IMR-90 (cell line): ENCODE measurements around the gene BDH1. TPM values are rescaled to one million over a fixed set of nuclear protein-coding genes. Genes with fewer than 3 reads are reported as not detected.

Source experiments
- ATAC-seq: fragments of 200-7000 bp; cut with Tn5 transposase; 2 replicates; pipeline ENCODE4 v1.9.1; 2020; ENCODE audit warnings: low read depth, mild to moderate bottlenecking, moderate library complexity
- BruUV-seq: library from RNA; stranded (reverse); fragments of 400-500 nt; replicated peaks from 2 replicates; lab custom pipeline; 2021; lab: Mats Ljungman, UMichigan
- CTCF ChIA-PET: fragments of 300-600 bp; formaldehyde crosslinking; extraction: SDS; loops from one replicate; lab custom pipeline; 2021; ENCODE audit warnings: antibody characterized with exemption; lab: Yijun Ruan, JAX
- POLR2A ChIA-PET: fragments of 300-600 bp; sonication (Branson Sonifier 250); formaldehyde crosslinking; loops from one replicate; lab custom pipeline; 2022; ENCODE audit warnings: antibody characterized with exemption; ENCODE audit not compliant: unreplicated experiment; lab: Charles Lee
- DNase-seq: peaks from one replicate; pipeline ENCODE4 v3.0.0; 2013
- H2AFZ ChIP-seq: replicated peaks from 2 replicates; pipeline ENCODE3; 2013; ENCODE audit warnings: low read length, mild to moderate bottlenecking; ENCODE audit not compliant: poor library complexity
- H2AK5ac ChIP-seq: 2 replicates; pipeline ENCODE4 v1.6.1; 2013; ENCODE audit warnings: low read depth, low read length, inconsistent platforms
- H2AK9ac ChIP-seq: replicated peaks from 2 replicates; pipeline ENCODE3; 2013; ENCODE audit warnings: mild to moderate bottlenecking, low read depth, low read length, moderate library complexity; ENCODE audit not compliant: poor library complexity
- H2BK120ac ChIP-seq: 2 replicates; pipeline ENCODE4 v1.6.1; 2013; ENCODE audit warnings: low read depth, low read length, inconsistent platforms
- H2BK15ac ChIP-seq: 3 replicates; pipeline ENCODE4 v1.6.1; 2013; ENCODE audit warnings: low read depth, low read length, inconsistent platforms
- H2BK20ac ChIP-seq: 2 replicates; pipeline ENCODE4 v1.6.1; 2013; ENCODE audit warnings: low read depth, mild to moderate bottlenecking, inconsistent platforms, low read length, moderate library complexity
- H2BK5ac ChIP-seq: 2 replicates; pipeline ENCODE4 v1.6.1; 2013; ENCODE audit warnings: mild to moderate bottlenecking, low read depth, low read length, inconsistent platforms; ENCODE audit not compliant: poor library complexity, severe bottlenecking
- H3K14ac ChIP-seq: replicated peaks from 2 replicates; pipeline ENCODE4 v1.6.1; 2013; ENCODE audit warnings: low read depth, low read length, inconsistent platforms
- H3K18ac ChIP-seq: 2 replicates; pipeline ENCODE4 v1.6.1; 2013; ENCODE audit warnings: low read depth, low read length, control low read depth
- H3K23ac ChIP-seq: 2 replicates; pipeline ENCODE4 v1.6.1; 2013; ENCODE audit warnings: low read depth, low read length, inconsistent platforms
- H3K27ac ChIP-seq: 2 replicates; pipeline ENCODE4 v1.5.1; 2013; ENCODE audit warnings: mild to moderate bottlenecking, control low read depth, low read length; ENCODE audit not compliant: insufficient read depth
- H3K27me3 ChIP-seq: 2 replicates; pipeline ENCODE4 v1.6.1; 2013; ENCODE audit warnings: low read length; ENCODE audit not compliant: control insufficient read depth, insufficient read depth
- H3K36me3 ChIP-seq: 2 replicates; pipeline ENCODE4 v1.6.1; 2013; ENCODE audit warnings: low read length, mixed read lengths; ENCODE audit not compliant: control insufficient read depth, insufficient read depth
- H3K4ac ChIP-seq: 2 replicates; pipeline ENCODE4 v1.6.1; 2013; ENCODE audit warnings: low read depth, low read length, inconsistent platforms
- H3K4me1 ChIP-seq: 2 replicates; pipeline ENCODE4 v1.6.1; 2013; ENCODE audit warnings: low read length, mixed read lengths; ENCODE audit not compliant: control insufficient read depth, insufficient read depth
- H3K4me2 ChIP-seq: 2 replicates; pipeline ENCODE4 v1.6.1; 2013; ENCODE audit warnings: low read depth, mild to moderate bottlenecking, control low read depth, low read length, moderate library complexity
- H3K4me3 ChIP-seq: 2 replicates; pipeline ENCODE4 v1.5.1; 2013; ENCODE audit warnings: low read depth, mild to moderate bottlenecking, control low read depth, low read length, moderate library complexity; ENCODE audit not compliant: insufficient read depth
- H3K56ac ChIP-seq: 2 replicates; pipeline ENCODE4 v1.6.1; 2013; ENCODE audit warnings: low read length, inconsistent platforms; ENCODE audit not compliant: insufficient read depth; ENCODE audit errors: extremely low read depth
- H3K79me1 ChIP-seq, 2 experiments: 2 replicates each; pipeline ENCODE4 v1.6.1; 2013; ENCODE audit warnings: low read length in 2 of 2, inconsistent platforms in 1 of 2, low read depth in 1 of 2
- H3K9ac ChIP-seq: 2 replicates; pipeline ENCODE4 v1.6.1; 2013; ENCODE audit warnings: low read depth, low read length, control low read depth
- H3K9me1 ChIP-seq: 2 replicates; pipeline ENCODE4 v1.6.1; 2013; ENCODE audit warnings: low read length, inconsistent platforms; ENCODE audit not compliant: insufficient read depth
- H3K9me3 ChIP-seq: 2 replicates; pipeline ENCODE4 v1.6.1; 2013; ENCODE audit warnings: low read length; ENCODE audit not compliant: control insufficient read depth, insufficient read depth
- H4K20me1 ChIP-seq: 2 replicates; pipeline ENCODE4 v1.6.1; 2013; ENCODE audit warnings: low read length, inconsistent platforms; ENCODE audit not compliant: insufficient read depth
- H4K5ac ChIP-seq: 2 replicates; pipeline ENCODE4 v1.6.1; 2013; ENCODE audit warnings: mild to moderate bottlenecking, low read depth, low read length, control low read depth
- H4K8ac ChIP-seq, 2 experiments: 2 replicates each; pipeline ENCODE4 v1.6.1; 2013; ENCODE audit warnings: low read depth in 2 of 2, low read length in 2 of 2, control low read depth in 1 of 2, inconsistent platforms in 1 of 2
- H4K91ac ChIP-seq: 2 replicates; pipeline ENCODE4 v1.6.1; 2013; ENCODE audit warnings: low read depth, low read length, inconsistent platforms; ENCODE audit not compliant: insufficient read depth
- BHLHE40 ChIP-seq: fragments of 150-350 bp; IDR thresholded peaks from 2 replicates; pipeline ENCODE4 v1.6.1; 2016; ENCODE audit warnings: mild to moderate bottlenecking, low read depth, low read length
- CEBPB ChIP-seq: IDR thresholded peaks from 2 replicates; pipeline ENCODE4 v1.6.1; 2012; ENCODE audit warnings: low read depth, low read length, improper control_type of control experiment
- CHD1 ChIP-seq: IDR thresholded peaks from 2 replicates; pipeline ENCODE4 v1.6.1; 2012; ENCODE audit warnings: low read depth, low read length, improper control_type of control experiment
- FOS ChIP-seq: fragments of 150-350 bp; IDR thresholded peaks from 2 replicates; pipeline ENCODE4 v1.6.1; 2016; ENCODE audit warnings: low read depth, low read length
- MAFK ChIP-seq: IDR thresholded peaks from 2 replicates; pipeline ENCODE4 v1.6.1; 2012; ENCODE audit warnings: low read depth, low read length, improper control_type of control experiment
- MAZ ChIP-seq: IDR thresholded peaks from 2 replicates; pipeline ENCODE4 v1.6.1; 2012; ENCODE audit warnings: low read depth, mild to moderate bottlenecking, low read length, improper control_type of control experiment, moderate library complexity, borderline replicate concordance
- MXI1 ChIP-seq: IDR thresholded peaks from 2 replicates; pipeline ENCODE4 v1.6.1; 2012; ENCODE audit warnings: low read depth, mild to moderate bottlenecking, low read length, moderate library complexity, borderline replicate concordance
- NFE2L2 ChIP-seq: fragments of 150-350 bp; IDR thresholded peaks from 2 replicates; pipeline ENCODE4 v1.6.1; 2016; ENCODE audit warnings: low read depth, mild to moderate bottlenecking, low read length
- POLR2A ChIP-seq: IDR thresholded peaks from 2 replicates; pipeline ENCODE4 v1.6.1; 2012; ENCODE audit warnings: mild to moderate bottlenecking, low read depth, low read length
- RAD21 ChIP-seq: IDR thresholded peaks from 2 replicates; pipeline ENCODE4 v1.6.1; 2012; ENCODE audit warnings: low read length, improper control_type of control experiment
- RCOR1 ChIP-seq: IDR thresholded peaks from 2 replicates; pipeline ENCODE4 v1.6.1; 2012; ENCODE audit warnings: mild to moderate bottlenecking, low read length, improper control_type of control experiment; ENCODE audit not compliant: insufficient replicate concordance
- RFX5 ChIP-seq: IDR thresholded peaks from 2 replicates; pipeline ENCODE4 v1.8.0; 2012; ENCODE audit warnings: low read depth, mild to moderate bottlenecking, low read length, moderate library complexity
- SMC3 ChIP-seq: fragments of 150-350 bp; IDR thresholded peaks from 2 replicates; pipeline ENCODE4 v1.6.1; 2016; ENCODE audit warnings: low read depth, mild to moderate bottlenecking, antibody characterized with exemption, low read length, moderate library complexity
- WGBS, 2 experiments: methylation state at CpG; one replicate each; pipeline versions ENCODE4 v1.1.5 to v1.1.7; 2013; ENCODE audit warnings: missing lambda C conversion rate in 2 of 2; ENCODE audit not compliant: insufficient read length in 1 of 2; ENCODE audit errors: extremely low coverage in 2 of 2; 5-methylcytosine and 5-hydroxymethylcytosine counted together
- dilution Hi-C: fragments of 300-500 bp; cut with HindIII; formaldehyde crosslinking; loops from one replicate; pipeline ENCODE4 v1.14.3; 2018; ENCODE audit warnings: low sequenced_read_pairs; ENCODE audit not compliant: unreplicated experiment
- in situ Hi-C: fragments of 300-500 bp; cut with MboI; formaldehyde crosslinking; loops from 3 replicates; pipeline ENCODE4 v1.14.3; 2019; ENCODE audit warnings: low sequenced_read_pairs, inconsistent platforms, mixed read lengths
- intact Hi-C: fragments of 100-400 bp; cut with micrococcal nuclease; formaldehyde crosslinking; loops from 2 replicates; pipeline ENCODE4 v1.10.0; 2022
- polyA plus RNA-seq, 3 experiments: library from polyadenylated mRNA; depleted of rRNA; stranded (reverse); fragments of >200 nt; gene quantifications; 2 replicates each; pipeline ENCODE4 v1.2.3, GENCODE V29; 2012; ENCODE audit warnings: low replicate concordance in 1 of 3
- total RNA-seq: library from RNA; depleted of rRNA; stranded (reverse); fragments of >200 nt; gene quantifications from 2 replicates; pipeline ENCODE4 v1.2.3, GENCODE V29; 2012
- TF ChIP-seq, protein P1 (sequence below): conservative IDR thresholded peaks from 2 replicates; pipeline ENCODE4 v1.5.1; 2012; ENCODE audit warnings: mild to moderate bottlenecking, low read depth, low read length, improper control_type of control experiment
- TF ChIP-seq, protein P2 (sequence below): fragments of 150-350 bp; IDR thresholded peaks from 2 replicates; pipeline ENCODE4 v1.6.1; 2016; ENCODE audit warnings: low read depth, mild to moderate bottlenecking, low read length, moderate library complexity, borderline replicate concordance
- TF ChIP-seq, protein P3 (sequence below): fragments of 150-350 bp; IDR thresholded peaks from 2 replicates; pipeline ENCODE4 v1.6.1; 2017; ENCODE audit warnings: mild to moderate bottlenecking, antibody characterized with exemption, low read length, low read depth

Gene BDH1
- total and polyA plus RNA-seq, 2 of the 4 experiments (the other 2 are of a cell fraction), result 2.7 to 4.4 TPM

DNA sequence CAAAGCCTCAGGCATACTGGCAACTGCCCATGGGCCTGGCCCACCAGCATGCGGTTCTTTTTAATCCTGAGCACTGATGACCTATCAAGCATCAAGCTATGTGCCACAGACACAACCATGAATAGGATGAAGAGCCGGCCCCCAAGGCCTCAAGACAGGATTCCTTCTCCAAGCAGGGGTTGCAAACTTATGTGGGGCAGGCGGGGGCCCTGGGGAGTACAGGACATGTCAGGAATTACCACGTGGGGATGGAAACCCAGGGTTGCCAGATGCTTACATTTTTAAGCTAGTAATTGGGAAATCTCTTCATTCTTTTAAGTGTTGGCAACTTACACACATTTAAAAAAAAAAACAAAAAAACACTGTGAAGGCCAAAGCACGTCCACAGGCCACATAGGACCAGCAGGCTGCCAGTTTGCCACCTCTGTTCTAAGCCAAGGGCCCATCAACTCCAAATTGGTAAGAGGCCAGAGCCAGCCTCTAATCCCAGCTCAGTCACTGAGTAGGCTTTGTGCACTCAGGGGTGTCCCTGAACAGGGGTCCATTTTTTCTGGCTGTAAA is 32.8 kb downstream of the BDH1 start:
- peaks cover 3% of the 10 kb centered on the region; the same call in 1 of the 2 replicates for H3K9me1 ChIP-seq
- WGBS, 2 experiments, result 40% methylated on average over 1 of the region's 5 CpGs; no CpG with 5 or more reads in 1 of the 2 experiments
- CTCF ChIA-PET, result no interaction called here
- H4K20me1 ChIP-seq, result no peaks in the 10 kb centered on the region
- peak overlapping the region; percentile 7; the same call in 1 of the 3 replicates for H2BK15ac ChIP-seq
- no peak overlapping the region for H3K14ac ChIP-seq
- no peak overlapping the region for H4K5ac ChIP-seq
- dilution Hi-C loops (no loop called here), in situ Hi-C loops (no loop called here), intact Hi-C loops (no loop called here)
- no peak overlapping the region for H4K8ac ChIP-seq
- no peak overlapping the region for H3K4me3 ChIP-seq
- H3K9me3 ChIP-seq, result no peaks in the 10 kb centered on the region
- peak overlapping the region; percentile 4; the same call in 1 of the 2 replicates for H3K27ac ChIP-seq
- H3K27me3 ChIP-seq, result peaks cover 5% of the 10 kb centered on the region; the same call in 1 of the 2 replicates
- no peak overlapping the region for H2BK5ac ChIP-seq
- no peak overlapping the region for H2AK9ac ChIP-seq
- no peak overlapping the region for H4K91ac ChIP-seq
- H2AFZ ChIP-seq, result no peak overlapping the region
- H2AK5ac ChIP-seq, result no peak overlapping the region
- no peaks in the 10 kb centered on the region for H3K36me3 ChIP-seq
- BruUV-seq, result no TSS peak
- no peak overlapping the region for H3K18ac ChIP-seq
- ATAC-seq (peak; percentile 64), DNase-seq (peak; percentile 19)
- no peak overlapping the region for H3K4ac ChIP-seq
- peaks cover 9% of the 10 kb centered on the region for H3K4me1 ChIP-seq
- H2BK20ac ChIP-seq, result no peak overlapping the region; the same call in 1 of the 2 replicates
- H3K56ac ChIP-seq, result no peak overlapping the region
- no peak overlapping the region; the same call in 1 of the 2 replicates for H3K9ac ChIP-seq
- POLR2A ChIA-PET, result no interaction called here
- H3K4me2 ChIP-seq, result no peak overlapping the region
- TF ChIP-seq RFX5 (no peak), MAZ (no peak), SMC3 (no peak), MAFK (no peak), RCOR1 (no peak), NFE2L2 (no peak), MXI1 (no peak), POLR2A (no peak), BHLHE40 (no peak), RAD21 (no peak), CEBPB (no peak), FOS (no peak), CHD1 (no peak)
- TF ChIP-seq, protein P1, sequence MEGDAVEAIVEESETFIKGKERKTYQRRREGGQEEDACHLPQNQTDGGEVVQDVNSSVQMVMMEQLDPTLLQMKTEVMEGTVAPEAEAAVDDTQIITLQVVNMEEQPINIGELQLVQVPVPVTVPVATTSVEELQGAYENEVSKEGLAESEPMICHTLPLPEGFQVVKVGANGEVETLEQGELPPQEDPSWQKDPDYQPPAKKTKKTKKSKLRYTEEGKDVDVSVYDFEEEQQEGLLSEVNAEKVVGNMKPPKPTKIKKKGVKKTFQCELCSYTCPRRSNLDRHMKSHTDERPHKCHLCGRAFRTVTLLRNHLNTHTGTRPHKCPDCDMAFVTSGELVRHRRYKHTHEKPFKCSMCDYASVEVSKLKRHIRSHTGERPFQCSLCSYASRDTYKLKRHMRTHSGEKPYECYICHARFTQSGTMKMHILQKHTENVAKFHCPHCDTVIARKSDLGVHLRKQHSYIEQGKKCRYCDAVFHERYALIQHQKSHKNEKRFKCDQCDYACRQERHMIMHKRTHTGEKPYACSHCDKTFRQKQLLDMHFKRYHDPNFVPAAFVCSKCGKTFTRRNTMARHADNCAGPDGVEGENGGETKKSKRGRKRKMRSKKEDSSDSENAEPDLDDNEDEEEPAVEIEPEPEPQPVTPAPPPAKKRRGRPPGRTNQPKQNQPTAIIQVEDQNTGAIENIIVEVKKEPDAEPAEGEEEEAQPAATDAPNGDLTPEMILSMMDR, result no peak
- TF ChIP-seq, protein P2, sequence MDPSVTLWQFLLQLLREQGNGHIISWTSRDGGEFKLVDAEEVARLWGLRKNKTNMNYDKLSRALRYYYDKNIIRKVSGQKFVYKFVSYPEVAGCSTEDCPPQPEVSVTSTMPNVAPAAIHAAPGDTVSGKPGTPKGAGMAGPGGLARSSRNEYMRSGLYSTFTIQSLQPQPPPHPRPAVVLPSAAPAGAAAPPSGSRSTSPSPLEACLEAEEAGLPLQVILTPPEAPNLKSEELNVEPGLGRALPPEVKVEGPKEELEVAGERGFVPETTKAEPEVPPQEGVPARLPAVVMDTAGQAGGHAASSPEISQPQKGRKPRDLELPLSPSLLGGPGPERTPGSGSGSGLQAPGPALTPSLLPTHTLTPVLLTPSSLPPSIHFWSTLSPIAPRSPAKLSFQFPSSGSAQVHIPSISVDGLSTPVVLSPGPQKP, result no peak
- TF ChIP-seq, protein P3, sequence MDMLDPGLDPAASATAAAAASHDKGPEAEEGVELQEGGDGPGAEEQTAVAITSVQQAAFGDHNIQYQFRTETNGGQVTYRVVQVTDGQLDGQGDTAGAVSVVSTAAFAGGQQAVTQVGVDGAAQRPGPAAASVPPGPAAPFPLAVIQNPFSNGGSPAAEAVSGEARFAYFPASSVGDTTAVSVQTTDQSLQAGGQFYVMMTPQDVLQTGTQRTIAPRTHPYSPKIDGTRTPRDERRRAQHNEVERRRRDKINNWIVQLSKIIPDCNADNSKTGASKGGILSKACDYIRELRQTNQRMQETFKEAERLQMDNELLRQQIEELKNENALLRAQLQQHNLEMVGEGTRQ, result no peak
- no peak overlapping the region for H3K23ac ChIP-seq
- no peaks in the 10 kb centered on the region for H3K79me1 ChIP-seq
- H2BK120ac ChIP-seq, result no peak overlapping the region
